Coronary artery (tissue), 2 donors: ENCODE data around the gene ZNF32.

Experiments used
- DNase-seq: peaks from one replicate; pipeline ENCODE4 v3.0.0-alpha.2; 2017; ENCODE audit warnings: low spot score
- H3K27ac ChIP-seq, 2 donors: fragments of 200-600 bp; sonication (generic); one replicate each; pipeline ENCODE4 v1.5.1; 2016 to 2019
- H3K4me3 ChIP-seq: fragments of 200-600 bp; sonication (generic); 2 replicates; pipeline ENCODE4 v1.5.1; 2016; ENCODE audit warnings: mild to moderate bottlenecking, moderate library complexity
- CTCF ChIP-seq: fragments of 200-600 bp; sonication (generic); IDR thresholded peaks from one replicate; pipeline ENCODE4 v1.5.1; 2019; ENCODE audit warnings: antibody characterized with exemption

ZNF32 gene

GRCh38 chr10:43658227-43658626, 9.5 kb upstream of the ZNF32 start:
- DNase-seq = no peak
- no peak for TF ChIP-seq CTCF
- Histone ChIP-seq H3K4me3 (no peak overlapping the region), H3K27ac (no peak overlapping the region)

GRCh38 chr10:43655311-43655710, 6.6 kb upstream of the ZNF32 start:
- DNase-seq = no peak
- Histone ChIP-seq H3K27ac (no peak overlapping the region), H3K4me3 (no peak overlapping the region)
- no peak for TF ChIP-seq CTCF

DNA sequence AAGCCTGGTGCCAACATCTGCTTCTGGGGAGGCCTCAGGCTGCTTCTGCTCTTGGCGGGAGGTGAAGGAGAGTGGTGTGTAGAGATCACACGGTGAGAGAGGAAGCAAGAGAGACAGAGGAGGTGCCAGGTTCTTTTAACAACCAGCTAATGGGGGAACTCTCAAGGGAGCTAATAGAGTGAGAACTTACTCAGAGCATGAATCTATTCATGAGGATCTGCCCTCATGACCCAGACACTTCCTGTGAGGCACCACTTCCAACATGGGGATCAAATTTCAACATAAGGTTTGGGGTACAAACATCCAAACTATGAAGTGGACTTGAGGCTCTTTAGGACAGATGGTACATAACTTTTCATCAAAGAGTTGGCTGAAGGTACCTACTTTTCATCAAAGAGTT, 5.1 kb upstream of the ZNF32 start:
- Histone ChIP-seq H3K27ac (no peak overlapping the region), H3K4me3 (no peak overlapping the region)
- TF ChIP-seq CTCF = no peak
- no peak for DNase-seq

GRCh38 chr10:43649185-43649523, 473 bp upstream of the ZNF32 start:
- no peak for TF ChIP-seq CTCF
- Histone ChIP-seq H3K27ac (peak overlapping the region; percentile 59 to 85), H3K4me3 (peak overlapping the region; percentile 98)
- DNase-seq = no peak

DNA sequence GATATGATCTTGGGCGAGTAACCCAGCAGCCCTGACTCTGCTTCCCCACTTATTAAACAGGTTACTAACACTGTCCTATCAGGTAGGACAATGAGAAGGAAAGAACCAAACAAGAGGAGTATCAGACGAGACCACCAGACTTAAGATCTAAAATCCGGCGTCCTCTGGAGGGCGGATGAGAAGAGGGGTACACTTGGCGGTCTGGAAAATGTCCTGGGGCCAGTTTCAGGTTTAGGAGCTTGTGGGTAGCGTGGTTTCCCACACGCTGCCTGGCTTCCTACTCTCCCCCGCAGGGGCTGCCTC, 635 bp downstream of the ZNF32 start:
- Histone ChIP-seq H3K27ac (peak overlapping the region; percentile 59 to 85), H3K4me3 (peak overlapping the region; percentile 98)
- no peak for TF ChIP-seq CTCF
- no peak for DNase-seq

GRCh38 chr10:43647576-43647975, 1.1 kb downstream of the ZNF32 start:
- Histone ChIP-seq H3K27ac (no peak overlapping the region), H3K4me3 (peak overlapping the region; percentile 98)
- TF ChIP-seq CTCF = no peak
- DNase-seq = no peak

DNA sequence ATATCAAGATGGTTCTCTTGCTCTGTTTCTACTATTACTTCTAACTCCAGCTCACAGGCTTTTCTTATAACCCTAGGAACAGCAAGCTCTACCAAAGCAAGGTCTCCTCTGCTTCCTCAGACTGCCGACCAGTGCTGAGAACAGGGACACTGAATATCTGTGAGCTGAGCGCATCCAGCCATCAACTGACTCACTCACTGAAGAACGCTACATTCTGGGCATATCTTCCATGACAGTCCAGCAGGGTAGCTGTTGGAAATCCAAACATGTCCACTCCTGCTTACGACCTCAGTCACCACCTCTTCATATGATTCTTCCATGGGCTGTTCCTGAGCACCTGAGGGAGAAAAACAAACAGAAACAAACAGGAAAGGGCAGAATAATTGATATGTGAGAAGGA, 2.8 kb downstream of the ZNF32 start:
- no peak overlapping the region for H3K27ac ChIP-seq
- DNase-seq = no peak
- no peak overlapping the region for H3K4me3 ChIP-seq
- TF ChIP-seq CTCF = no peak
